Activated T-cell treated with anti-CD3 and anti-CD28 coated beads, Interleukin-2, amount 50 U/mL, for 72 hours (primary cell): ENCODE measurements around the gene SLC5A1. TPM values are rescaled to one million over a fixed set of nuclear protein-coding genes. Genes with fewer than 3 reads are reported as not detected.
A peak's percentile ranks its signal among the peaks of the same experiment; 100 is the strongest.

Source experiments
- ATAC-seq, 2 donors: fragments of 150-1000 bp; cut with Tn5 transposase; replicated peaks in 1 of 2; 2 replicates each; pipeline ENCODE4 v1.10.0; 2021; ENCODE audit warnings: moderate library complexity in 2 of 2, mild to moderate bottlenecking in 1 of 2
- DNase-seq, 2 donors: peaks; one replicate each; pipeline ENCODE4 v3.0.0; 2021 to 2022; ENCODE audit warnings: mixed read lengths in 1 of 2
- H3K27ac Mint-ChIP-seq: one replicate; pipeline ENCODE4 v1.8.0; 2022; ENCODE audit warnings: mild to moderate bottlenecking, moderate library complexity, mixed read lengths
- H3K27me3 Mint-ChIP-seq: one replicate; pipeline ENCODE4 v1.8.0; 2022; ENCODE audit warnings: low read depth, mixed read lengths
- H3K36me3 Mint-ChIP-seq, 2 donors: one replicate each; pipeline ENCODE4 v1.8.0; 2022; ENCODE audit warnings: mixed read lengths in 2 of 2, mild to moderate bottlenecking in 1 of 2; ENCODE audit not compliant: insufficient read depth in 2 of 2
- H3K4me1 Mint-ChIP-seq: one replicate; pipeline ENCODE4 v1.8.0; 2022; ENCODE audit warnings: low read depth, mixed read lengths
- H3K4me3 Mint-ChIP-seq, 2 donors: one replicate each; pipeline ENCODE4 v1.8.0; 2022; ENCODE audit warnings: mild to moderate bottlenecking in 2 of 2, mixed read lengths in 2 of 2, moderate library complexity in 2 of 2
- H3K9me3 Mint-ChIP-seq, 2 donors: one replicate each; pipeline ENCODE4 v1.8.0; 2022; ENCODE audit warnings: mixed read lengths in 2 of 2
- total RNA-seq, 2 donors: library from RNA; stranded (reverse); gene quantifications; one replicate each; pipeline ENCODE4 v1.2.3, GENCODE V29; 2022

The SLC5A1 gene
- total RNA-seq, 2 donors from 2014 or later = not detected

DNA sequence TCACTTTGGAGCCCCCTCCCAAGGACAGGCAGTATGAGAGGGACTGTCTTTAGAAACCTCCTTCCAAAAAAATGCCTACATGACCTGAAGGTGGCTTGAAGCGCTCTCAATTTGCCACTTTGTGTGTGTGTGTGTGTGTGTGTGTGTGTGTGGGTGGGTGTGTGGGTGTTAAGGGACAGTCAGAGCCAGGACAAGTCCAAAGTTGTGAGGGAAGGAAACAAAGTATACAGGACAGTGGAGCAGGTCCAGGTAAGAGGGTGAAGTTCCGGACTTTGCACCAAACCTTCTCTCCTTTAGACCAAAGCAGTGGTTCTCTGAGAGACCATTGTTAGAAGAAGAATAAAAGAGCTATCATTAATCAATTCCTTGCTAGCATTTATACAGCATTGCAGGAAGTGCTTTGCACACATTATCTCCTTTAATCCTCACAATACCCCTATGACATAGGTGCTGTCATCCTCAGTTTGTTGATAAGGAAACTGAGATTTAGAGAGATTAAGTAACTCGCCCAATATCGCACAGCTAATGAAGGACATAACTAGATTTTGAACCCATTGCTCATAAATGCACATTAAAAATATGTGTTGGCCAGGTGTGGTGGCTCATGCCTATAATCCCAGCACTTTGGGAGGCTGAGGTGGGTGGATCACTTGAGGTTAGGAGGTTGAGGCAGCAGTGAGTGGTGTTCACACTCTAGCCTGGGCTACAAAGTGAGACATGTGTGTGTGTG lies 12.4 kb upstream of the SLC5A1 start:
- H3K4me3 Mint-ChIP-seq = no peak overlapping the region
- peaks cover 34% of the 10 kb centered on the region for H3K27me3 Mint-ChIP-seq
- DNase-seq (no peak), ATAC-seq (no peak)
- H3K4me1 Mint-ChIP-seq = peaks cover under 1% of the 10 kb centered on the region
- no peak overlapping the region for H3K27ac Mint-ChIP-seq
- H3K36me3 Mint-ChIP-seq = no peaks in the 10 kb centered on the region
- no peaks in the 10 kb centered on the region for H3K9me3 Mint-ChIP-seq

DNA sequence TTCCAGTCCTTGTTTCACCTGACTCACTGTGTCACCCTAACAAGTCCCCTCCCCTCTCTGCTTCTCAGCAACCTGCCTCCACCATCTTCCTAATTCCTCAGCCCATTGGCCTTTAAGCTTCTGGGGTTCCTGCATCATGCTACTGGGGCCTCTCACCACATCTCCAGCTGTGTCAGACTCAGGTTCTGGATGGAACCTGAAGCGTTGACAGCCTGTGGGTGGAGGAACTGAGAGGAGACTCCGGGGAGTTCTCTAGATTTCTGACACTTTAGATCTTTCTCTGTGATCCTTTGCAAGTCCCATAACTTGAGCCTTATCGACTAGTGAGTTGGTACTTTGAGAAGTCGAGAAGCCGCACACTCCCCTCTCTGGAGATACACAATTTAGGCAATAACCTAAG lies 11.6 kb upstream of the SLC5A1 start:
- Mint-ChIP-seq H3K4me1 (no peaks in the 10 kb centered on the region), H3K4me3 (no peak overlapping the region), H3K27ac (no peak overlapping the region), H3K9me3 (no peaks in the 10 kb centered on the region), H3K36me3 (no peaks in the 10 kb centered on the region), H3K27me3 (peaks cover 37% of the 10 kb centered on the region)
- DNase-seq (no peak), ATAC-seq (no peak)

- DNase-seq (no peak), ATAC-seq (no peak)
- Mint-ChIP-seq H3K9me3 (no peaks in the 10 kb centered on the region), H3K4me3 (no peak overlapping the region), H3K4me1 (no peaks in the 10 kb centered on the region), H3K36me3 (no peaks in the 10 kb centered on the region), H3K27ac (no peak overlapping the region), H3K27me3 (peaks cover 57% of the 10 kb centered on the region)
Measured at GRCh38 chr22:32034275-32034674, 8.8 kb upstream of the SLC5A1 start.

- Mint-ChIP-seq H3K36me3 (no peaks in the 10 kb centered on the region), H3K4me3 (no peak overlapping the region), H3K9me3 (no peaks in the 10 kb centered on the region), H3K4me1 (no peaks in the 10 kb centered on the region), H3K27ac (no peak overlapping the region), H3K27me3 (peaks cover 69% of the 10 kb centered on the region)
- ATAC-seq (no peak), DNase-seq (no peak)
Measured at GRCh38 chr22:32037236-32037635, 5.8 kb upstream of the SLC5A1 start.

DNA sequence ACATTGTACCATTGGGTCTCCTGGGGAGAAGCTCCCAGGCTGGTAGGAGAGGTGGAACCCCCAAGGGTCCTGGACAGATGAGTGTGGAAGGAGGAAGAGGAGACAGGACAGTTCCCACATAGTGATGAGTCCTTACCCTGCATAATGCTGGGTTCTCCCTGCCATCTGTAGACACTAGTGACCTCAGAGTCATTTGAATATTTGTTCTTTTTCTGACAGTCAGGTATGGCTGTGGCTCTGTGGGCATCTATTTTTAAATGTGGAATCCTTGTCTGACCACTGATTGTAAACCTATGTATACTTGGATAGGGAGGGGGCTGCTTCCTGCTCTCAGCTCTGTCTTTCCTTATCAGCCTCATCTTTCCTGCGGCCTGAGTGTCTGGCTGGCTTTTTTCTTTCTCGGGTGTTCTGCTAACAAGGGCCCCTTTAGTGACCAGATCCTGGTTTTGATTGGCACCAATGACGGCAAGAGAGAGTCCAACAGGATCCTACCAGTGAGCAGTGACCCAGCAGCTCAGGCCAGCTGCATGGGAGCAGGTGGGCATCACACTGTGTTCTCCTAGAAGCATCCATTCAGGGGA lies 2.6 kb upstream of the SLC5A1 start:
- Mint-ChIP-seq H3K4me1 (no peaks in the 10 kb centered on the region), H3K27ac (no peak overlapping the region), H3K9me3 (no peaks in the 10 kb centered on the region), H3K36me3 (no peaks in the 10 kb centered on the region), H3K4me3 (no peak overlapping the region), H3K27me3 (peaks cover 90% of the 10 kb centered on the region)
- ATAC-seq (no peak), DNase-seq (no peak)

DNA sequence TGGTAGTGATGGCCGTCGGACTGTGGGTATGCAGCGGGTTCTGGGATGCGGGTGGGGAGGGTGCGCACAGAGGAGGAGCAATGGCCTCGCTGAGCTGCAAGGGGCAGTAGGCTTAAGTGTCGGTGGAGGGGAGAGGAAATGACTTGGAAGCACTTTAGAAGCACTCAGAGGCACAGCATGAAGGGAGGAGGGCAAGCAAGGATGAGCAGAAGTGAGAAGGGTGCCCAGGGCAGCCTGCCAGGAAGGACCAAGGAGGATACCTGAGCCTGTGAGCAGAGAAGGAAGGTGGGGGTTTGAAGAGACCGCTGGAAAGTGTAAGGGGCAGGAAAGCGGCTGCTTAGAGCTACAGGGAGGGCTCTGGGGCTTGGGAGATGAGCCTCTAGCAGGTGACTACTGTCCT lies 330 bp downstream of the SLC5A1 start:
- ATAC-seq = no peak
- DNase-seq = no peak
- H3K9me3 Mint-ChIP-seq = no peaks in the 10 kb centered on the region
- no peaks in the 10 kb centered on the region for H3K36me3 Mint-ChIP-seq
- H3K4me1 Mint-ChIP-seq = no peaks in the 10 kb centered on the region
- peaks cover 93% of the 10 kb centered on the region for H3K27me3 Mint-ChIP-seq
- no peak overlapping the region for H3K27ac Mint-ChIP-seq
- H3K4me3 Mint-ChIP-seq = no peak overlapping the region

GRCh38 chr22:32044477-32044876 lies 1.4 kb downstream of the SLC5A1 start:
- Mint-ChIP-seq H3K4me3 (no peak overlapping the region), H3K9me3 (no peaks in the 10 kb centered on the region), H3K27me3 (peaks cover 87% of the 10 kb centered on the region), H3K36me3 (no peaks in the 10 kb centered on the region), H3K27ac (no peak overlapping the region), H3K4me1 (no peaks in the 10 kb centered on the region)
- ATAC-seq = no peak
- DNase-seq = no peak

GRCh38 chr22:32044913-32045312 lies 1.9 kb downstream of the SLC5A1 start:
- no peak overlapping the region for H3K4me3 Mint-ChIP-seq
- no peaks in the 10 kb centered on the region for H3K4me1 Mint-ChIP-seq
- H3K9me3 Mint-ChIP-seq = no peaks in the 10 kb centered on the region
- no peak overlapping the region for H3K27ac Mint-ChIP-seq
- ATAC-seq = no peak
- H3K27me3 Mint-ChIP-seq = peaks cover 86% of the 10 kb centered on the region
- DNase-seq = no peak
- no peaks in the 10 kb centered on the region for H3K36me3 Mint-ChIP-seq

GRCh38 chr22:32048069-32048468 lies 5.0 kb downstream of the SLC5A1 start:
- Mint-ChIP-seq H3K36me3 (no peaks in the 10 kb centered on the region), H3K27ac (no peak overlapping the region), H3K4me1 (peaks cover 22% of the 10 kb centered on the region), H3K27me3 (peaks cover 86% of the 10 kb centered on the region), H3K9me3 (no peaks in the 10 kb centered on the region), H3K4me3 (no peak overlapping the region)
- ATAC-seq = no peak
- no peak for DNase-seq

- ATAC-seq (peak; percentile 93), DNase-seq (peak; percentile 86 to 88)
- Mint-ChIP-seq H3K27me3 (peaks cover 81% of the 10 kb centered on the region), H3K4me1 (peaks cover 22% of the 10 kb centered on the region), H3K4me3 (peak overlapping the region; percentile 41 to 42), H3K9me3 (no peaks in the 10 kb centered on the region), H3K36me3 (no peaks in the 10 kb centered on the region), H3K27ac (peak overlapping the region; percentile 94)
Measured at GRCh38 chr22:32050678-32051515, 7.8 kb downstream of the SLC5A1 start.

GRCh38 chr22:32052244-32052643 lies 9.2 kb downstream of the SLC5A1 start:
- Mint-ChIP-seq H3K4me1 (peaks cover 22% of the 10 kb centered on the region), H3K4me3 (no peak overlapping the region), H3K27ac (no peak overlapping the region), H3K9me3 (no peaks in the 10 kb centered on the region), H3K36me3 (no peaks in the 10 kb centered on the region), H3K27me3 (peaks cover 71% of the 10 kb centered on the region)
- ATAC-seq (no peak), DNase-seq (no peak)

DNA sequence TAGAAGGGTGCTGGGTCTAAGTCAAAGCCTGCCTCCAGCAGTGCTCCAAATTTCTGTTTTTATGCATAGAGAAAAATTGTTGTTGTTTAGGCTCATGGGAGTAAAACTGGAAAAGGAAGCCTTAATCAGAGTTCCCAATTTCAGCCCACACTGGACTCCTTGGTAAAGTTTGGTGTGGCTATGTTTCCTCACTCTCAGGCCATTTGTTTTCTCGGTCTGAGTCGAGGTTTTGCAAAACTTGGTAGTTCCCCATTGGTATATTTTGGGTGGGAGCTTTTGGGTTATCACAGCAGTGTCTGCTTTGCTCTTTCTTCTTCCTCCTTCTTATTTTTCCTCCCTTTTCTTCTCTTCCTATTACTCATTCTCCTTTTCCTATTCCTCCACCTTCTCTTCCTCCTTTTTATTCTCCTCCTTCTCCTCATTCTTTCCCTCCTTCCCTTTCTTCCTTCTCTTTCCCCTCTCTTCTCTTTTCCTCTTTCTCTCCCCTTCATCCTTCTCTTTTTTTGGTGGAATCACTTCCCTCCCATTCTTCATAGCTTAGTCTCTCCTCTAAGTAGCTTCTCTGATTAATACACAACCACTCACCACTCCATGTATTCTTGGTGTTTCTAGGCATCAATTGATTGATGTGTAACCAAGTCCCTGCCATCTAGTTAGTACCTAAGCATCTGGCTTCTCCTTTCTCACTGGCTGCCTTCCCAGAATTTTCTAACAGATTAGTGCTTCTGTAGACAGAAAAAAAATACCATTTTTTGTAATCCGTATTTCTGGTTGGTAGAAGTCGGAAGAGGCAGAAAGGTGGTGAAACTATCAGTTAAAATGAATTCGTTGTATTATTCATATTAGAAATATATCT lies 10.1 kb downstream of the SLC5A1 start:
- Mint-ChIP-seq H3K4me3 (no peak overlapping the region), H3K9me3 (no peaks in the 10 kb centered on the region), H3K27me3 (peaks cover 71% of the 10 kb centered on the region), H3K36me3 (no peaks in the 10 kb centered on the region), H3K4me1 (peaks cover 22% of the 10 kb centered on the region), H3K27ac (no peak overlapping the region)
- ATAC-seq (no peak), DNase-seq (no peak)

GRCh38 chr22:32055069-32055468 lies 12.0 kb downstream of the SLC5A1 start:
- Mint-ChIP-seq H3K27ac (no peak overlapping the region), H3K4me3 (no peak overlapping the region), H3K9me3 (no peaks in the 10 kb centered on the region), H3K4me1 (peaks cover 22% of the 10 kb centered on the region), H3K36me3 (no peaks in the 10 kb centered on the region), H3K27me3 (peaks cover 70% of the 10 kb centered on the region)
- no peak for DNase-seq
- no peak for ATAC-seq
